B cell (primary cell): ENCODE results near the gene SPSB3. TPM values are rescaled to one million over a fixed set of nuclear protein-coding genes. Genes with fewer than 3 reads are reported as not detected.

ENCODE experiments used
- ATAC-seq: fragments of 200-7000 bp; cut with Tn5 transposase; one replicate; pipeline ENCODE4 v1.10.0; 2021; ENCODE audit warnings: low read depth, mild to moderate bottlenecking, moderate number of reproducible peaks, moderate library complexity
- CTCF ChIA-PET: fragments of 350-600 bp; sonication (Branson Sonifier 250); formaldehyde crosslinking; loops from one replicate; lab custom pipeline; 2021; ENCODE audit warnings: antibody characterized with exemption, inconsistent platforms; lab: Charles Lee
- POLR2A ChIA-PET: fragments of 350-600 bp; sonication (Branson Sonifier 250); formaldehyde crosslinking; loops from one replicate; lab custom pipeline; 2021; ENCODE audit warnings: antibody characterized with exemption; lab: Charles Lee
- DNase-seq: peaks from one replicate; pipeline ENCODE4 v3.0.0; 2013
- H2AFZ ChIP-seq: 2 replicates; pipeline ENCODE4 v1.6.1; 2012; ENCODE audit warnings: mild to moderate bottlenecking, low read depth, low read length; ENCODE audit not compliant: insufficient read depth, poor library complexity, severe bottlenecking
- H3K27ac ChIP-seq, 2 donors: 1 replicate in 1 of 2; 2 replicates in 1 of 2; pipeline ENCODE4 v1.5.1; 2012 to 2013; ENCODE audit warnings: low read length in 2 of 2, mild to moderate bottlenecking in 2 of 2, moderate library complexity in 1 of 2
- H3K27me3 ChIP-seq, 4 experiments: fragments of 200-600 bp in 1 of 4; sonication (generic) in 1 of 4; replicated peaks in 1 of 4; 1 replicate in 2 of 4; 2 replicates in 2 of 4; pipeline versions ENCODE4 v1.6.1 to v1.7.0; 2013 to 2016; ENCODE audit warnings: low read length in 3 of 4, mild to moderate bottlenecking in 2 of 4, mixed read lengths in 1 of 4, moderate library complexity in 1 of 4; ENCODE audit not compliant: insufficient read depth in 4 of 4, control insufficient read depth in 3 of 4; ENCODE audit errors: control extremely low read depth in 1 of 4
- H3K36me3 ChIP-seq, 2 experiments: replicated peaks in 1 of 2; 1 replicate in 1 of 2; 2 replicates in 1 of 2; pipeline versions ENCODE4 v1.6.1 to v1.7.1; 2013; ENCODE audit warnings: low read length in 1 of 2; ENCODE audit not compliant: insufficient read depth in 2 of 2, control insufficient read depth in 1 of 2; ENCODE audit errors: control extremely low read depth in 1 of 2, extremely low read depth in 1 of 2
- H3K4me1 ChIP-seq, 2 donors: fragments of 200-600 bp in 1 of 2; sonication (generic) in 1 of 2; 1 replicate in 1 of 2; 2 replicates in 1 of 2; pipeline versions ENCODE4 v1.5.1 to v1.6.1; 2013 to 2017; ENCODE audit warnings: low read length in 2 of 2; ENCODE audit not compliant: control insufficient read depth in 2 of 2, insufficient read depth in 2 of 2
- H3K4me2 ChIP-seq: replicated peaks from 2 replicates; pipeline ENCODE3; 2012; ENCODE audit warnings: mild to moderate bottlenecking, low read depth, low read length; ENCODE audit not compliant: poor library complexity, severe bottlenecking
- H3K4me3 ChIP-seq, 5 experiments: fragments of 200-600 bp in 1 of 5; sonication (generic) in 1 of 5; 1 replicate in 3 of 5; 2 replicates in 2 of 5; pipeline versions ENCODE4 v1.5.1 to v1.7.0; 2011 to 2016; ENCODE audit warnings: low read length in 4 of 5, mild to moderate bottlenecking in 4 of 5, low read depth in 2 of 5, control low read depth in 1 of 5, moderate library complexity in 1 of 5; ENCODE audit not compliant: insufficient read depth in 1 of 5; ENCODE audit errors: control extremely low read depth in 1 of 5, extremely low read depth in 1 of 5
- H3K79me2 ChIP-seq: fragments of 200-600 bp; sonication (generic); one replicate; pipeline ENCODE4 v1.6.0; 2016; ENCODE audit warnings: low read length; ENCODE audit not compliant: control insufficient read depth, insufficient read depth
- H3K9ac ChIP-seq: fragments of 200-600 bp; sonication (generic); 2 replicates; pipeline ENCODE4 v1.6.1; 2017; ENCODE audit warnings: mild to moderate bottlenecking, low read length, moderate library complexity
- H3K9me3 ChIP-seq, 3 donors: one replicate each; pipeline versions ENCODE4 v1.6.1 to v1.7.1; 2013; ENCODE audit warnings: low read length in 2 of 3; ENCODE audit not compliant: control insufficient read depth in 2 of 3, insufficient read depth in 1 of 3; ENCODE audit errors: control extremely low read depth in 1 of 3
- H4K20me1 ChIP-seq: 2 replicates; pipeline ENCODE4 v1.6.0; 2012; ENCODE audit warnings: mild to moderate bottlenecking, low read length; ENCODE audit not compliant: insufficient read depth, control insufficient read depth, poor library complexity, severe bottlenecking
- H3K27ac Mint-ChIP-seq: one replicate; pipeline ENCODE4 v1.8.0; 2021; ENCODE audit warnings: mixed read lengths
- H3K27me3 Mint-ChIP-seq: one replicate; pipeline ENCODE4 v1.8.0; 2021; ENCODE audit warnings: mixed read lengths
- H3K4me1 Mint-ChIP-seq: one replicate; pipeline ENCODE4 v1.8.0; 2021; ENCODE audit warnings: mixed read lengths
- H3K4me3 Mint-ChIP-seq: one replicate; pipeline ENCODE4 v1.8.0; 2021; ENCODE audit warnings: mixed read lengths
- H3K9me3 Mint-ChIP-seq: one replicate; pipeline ENCODE4 v1.8.0; 2022; ENCODE audit warnings: mixed read lengths; ENCODE audit not compliant: insufficient read depth
- CTCF ChIP-seq: fragments of 200-600 bp; IDR thresholded peaks from one replicate; pipeline ENCODE4 v1.8.0; 2022; ENCODE audit warnings: antibody characterized with exemption, mild to moderate bottlenecking
- EZH2 ChIP-seq: IDR thresholded peaks from 2 replicates; pipeline ENCODE4 v1.6.1; 2012; ENCODE audit warnings: borderline replicate concordance, low read depth, mild to moderate bottlenecking, moderate library complexity, low read length; ENCODE audit not compliant: insufficient read depth, poor library complexity, severe bottlenecking
- WGBS: methylation state at CpG from one replicate; pipeline ENCODE4 v1.1.5; 2013; ENCODE audit warnings: missing lambda C conversion rate; ENCODE audit not compliant: insufficient coverage; 5-methylcytosine and 5-hydroxymethylcytosine counted together
- intact Hi-C: fragments of 100-400 bp; cut with micrococcal nuclease; formaldehyde crosslinking; loops from one replicate; pipeline ENCODE4 v1.10.0; 2022
- polyA plus RNA-seq: library from polyadenylated mRNA; depleted of rRNA; stranded (reverse); fragments of >200 nt; gene quantifications from 2 replicates; pipeline ENCODE4 v1.2.3, GENCODE V29; 2012
- total RNA-seq, 2 donors: library from RNA; stranded (reverse); fragments of 120-200 nt in 1 of 2; gene quantifications; 1 replicate in 1 of 2; 2 replicates in 1 of 2; pipeline versions ENCODE4 v1.2.3 to v1.2.4, GENCODE V29; 2013 to 2022

The SPSB3 gene
- total and polyA plus RNA-seq, 2 donors (not counting 1 experiment from before 2014, with no cell fraction given) = 91.2 to 264 TPM

GRCh38 chr16:1819611-1820010, 37.2 kb upstream of the SPSB3 start:
- H3K9ac ChIP-seq = no peak overlapping the region
- H3K4me1 Mint-ChIP-seq = peaks cover 9% of the 10 kb centered on the region

More at GRCh38 chr16:1819611-1820010, 37.2 kb upstream of the SPSB3 start:
- H2AFZ ChIP-seq = no peak overlapping the region
- peaks cover 47% of the 10 kb centered on the region for H4K20me1 ChIP-seq
- WGBS = 98% methylated on average over 10 of the region's 15 CpGs
- H3K9me3 ChIP-seq = no peaks in the 10 kb centered on the region
- H3K27me3 ChIP-seq = no peaks in the 10 kb centered on the region
- H3K9me3 Mint-ChIP-seq = no peaks in the 10 kb centered on the region
- H3K4me3 ChIP-seq = no peak overlapping the region
- intact Hi-C loops = no loop called here
- H3K36me3 ChIP-seq = peaks cover 2 to 54% of the 10 kb centered on the region in 2 experiments
- H3K27ac Mint-ChIP-seq = no peak overlapping the region
- TF ChIP-seq CTCF = no peak
- no peak for TF ChIP-seq EZH2
- CTCF ChIA-PET = no interaction called here
- no peaks in the 10 kb centered on the region for H3K27me3 Mint-ChIP-seq
- no peak overlapping the region for H3K4me3 Mint-ChIP-seq
- H3K4me2 ChIP-seq = no peak overlapping the region
- H3K79me2 ChIP-seq = peaks cover 38% of the 10 kb centered on the region
- H3K27ac ChIP-seq = no peak overlapping the region
- POLR2A ChIA-PET = no interaction called here
- no peaks in the 10 kb centered on the region for H3K4me1 ChIP-seq
- no peak for ATAC-seq
- DNase-seq = no peak
